IMR-90 (cell line): Measurements from ENCODE around the gene SNRPE.

Experiments
- POLR2A ChIP-seq: IDR thresholded peaks from 2 replicates; pipeline ENCODE4 v1.6.1; 2012; ENCODE audit warnings: mild to moderate bottlenecking, low read depth, low read length
- RAD21 ChIP-seq: IDR thresholded peaks from 2 replicates; pipeline ENCODE4 v1.6.1; 2012; ENCODE audit warnings: low read length, improper control_type of control experiment
- TF ChIP-seq, protein P1 (sequence below): conservative IDR thresholded peaks from 2 replicates; pipeline ENCODE4 v1.5.1; 2012; ENCODE audit warnings: mild to moderate bottlenecking, low read depth, low read length, improper control_type of control experiment

DNA sequence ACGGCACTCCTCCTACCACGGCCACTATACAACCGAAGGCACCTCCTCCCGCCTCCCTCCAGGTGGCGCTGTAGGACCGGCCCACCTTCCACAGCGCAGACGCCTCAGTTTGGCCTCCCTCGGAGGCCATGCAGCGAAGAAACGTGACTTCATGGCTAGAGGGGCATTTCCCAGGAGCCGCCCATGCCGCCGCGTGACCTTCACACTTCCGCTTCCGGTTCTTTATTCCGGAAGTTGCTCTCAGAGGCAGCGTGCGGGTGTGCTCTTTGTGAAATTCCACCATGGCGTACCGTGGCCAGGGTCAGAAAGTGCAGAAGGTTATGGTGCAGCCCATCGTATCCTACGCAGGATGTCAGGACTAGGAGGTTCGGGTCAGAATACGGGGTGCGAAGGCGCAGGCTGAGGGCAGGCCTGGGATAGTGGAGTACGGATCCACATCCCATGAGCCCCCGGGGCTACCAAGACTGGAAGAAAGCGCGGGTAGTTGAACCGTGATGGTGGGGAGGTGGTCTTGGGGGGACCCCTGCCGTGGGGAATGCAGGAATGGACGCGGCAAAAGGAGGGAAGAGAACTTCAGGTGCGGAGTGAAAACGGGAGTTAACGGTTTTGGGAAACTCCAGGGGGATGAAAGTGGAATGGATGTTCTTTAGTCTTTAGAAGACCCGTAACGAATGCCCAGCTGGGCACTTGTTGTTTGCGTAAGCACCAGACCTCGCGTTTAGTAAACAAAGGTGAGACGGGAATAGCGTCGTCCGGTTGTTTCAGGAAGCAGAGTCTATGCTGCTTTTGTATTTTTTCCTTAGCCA lies at the start of gene SNRPE:
- TF ChIP-seq, protein P1, sequence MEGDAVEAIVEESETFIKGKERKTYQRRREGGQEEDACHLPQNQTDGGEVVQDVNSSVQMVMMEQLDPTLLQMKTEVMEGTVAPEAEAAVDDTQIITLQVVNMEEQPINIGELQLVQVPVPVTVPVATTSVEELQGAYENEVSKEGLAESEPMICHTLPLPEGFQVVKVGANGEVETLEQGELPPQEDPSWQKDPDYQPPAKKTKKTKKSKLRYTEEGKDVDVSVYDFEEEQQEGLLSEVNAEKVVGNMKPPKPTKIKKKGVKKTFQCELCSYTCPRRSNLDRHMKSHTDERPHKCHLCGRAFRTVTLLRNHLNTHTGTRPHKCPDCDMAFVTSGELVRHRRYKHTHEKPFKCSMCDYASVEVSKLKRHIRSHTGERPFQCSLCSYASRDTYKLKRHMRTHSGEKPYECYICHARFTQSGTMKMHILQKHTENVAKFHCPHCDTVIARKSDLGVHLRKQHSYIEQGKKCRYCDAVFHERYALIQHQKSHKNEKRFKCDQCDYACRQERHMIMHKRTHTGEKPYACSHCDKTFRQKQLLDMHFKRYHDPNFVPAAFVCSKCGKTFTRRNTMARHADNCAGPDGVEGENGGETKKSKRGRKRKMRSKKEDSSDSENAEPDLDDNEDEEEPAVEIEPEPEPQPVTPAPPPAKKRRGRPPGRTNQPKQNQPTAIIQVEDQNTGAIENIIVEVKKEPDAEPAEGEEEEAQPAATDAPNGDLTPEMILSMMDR: peak; percentile 90
- TF ChIP-seq POLR2A: peak; percentile 84
- peak; percentile 95 for TF ChIP-seq RAD21
